HEK293 (cell line): ENCODE measurements around the gene DUS1L.

ENCODE experiments used
- CTCF ChIA-PET: fragments of 350-600 bp; formaldehyde crosslinking; extraction: SDS; loops from one replicate; lab custom pipeline; 2021; ENCODE audit warnings: antibody characterized with exemption; lab: Yijun Ruan, JAX
- POLR2A ChIA-PET: fragments of 300-600 bp; formaldehyde crosslinking; extraction: SDS; loops from one replicate; lab custom pipeline; 2020; ENCODE audit warnings: antibody characterized with exemption, inconsistent platforms; lab: Yijun Ruan, JAX
- H3K27ac ChIP-seq: fragments of 200-500 bp; sonication (Bioruptor generic); 2 replicates; pipeline ENCODE4 v1.5.1; 2014; ENCODE audit warnings: low read depth, low read length, control low read depth, inconsistent platforms; ENCODE audit errors: extremely low read depth
- H3K36me3 ChIP-seq, 2 experiments: fragments of 200-500 bp in 1 of 2; sonication (Bioruptor generic) in 1 of 2; 1 replicate in 1 of 2; 2 replicates in 1 of 2; pipeline ENCODE4 v1.5.1; 2014 to 2017; ENCODE audit warnings: inconsistent platforms in 2 of 2, low read length in 2 of 2; ENCODE audit not compliant: control insufficient read depth in 2 of 2, insufficient read depth in 1 of 2
- H3K4me1 ChIP-seq: fragments of 200-500 bp; sonication (Bioruptor generic); 2 replicates; pipeline ENCODE4 v1.5.1; 2014; ENCODE audit warnings: mild to moderate bottlenecking, low read length, inconsistent platforms; ENCODE audit not compliant: control insufficient read depth, insufficient read depth
- H3K4me3 ChIP-seq: 2 replicates; pipeline ENCODE4 v1.5.1; 2011; ENCODE audit warnings: low read depth, mild to moderate bottlenecking, control low read depth, low read length, moderate library complexity
- H3K9me3 ChIP-seq: fragments of 200-500 bp; sonication (Bioruptor generic); 2 replicates; pipeline ENCODE4 v1.5.1; 2014; ENCODE audit warnings: low read depth, low read length, inconsistent platforms; ENCODE audit not compliant: control insufficient read depth, insufficient read depth
- GFI1B ChIP-seq: fragments of 450-650 bp; formaldehyde crosslinking; IDR thresholded peaks from 2 replicates; pipeline ENCODE4 v1.5.1; 2016; ENCODE audit warnings: missing biosample characterization, missing genetic modification characterization
- GLIS1 ChIP-seq: fragments of 450-650 bp; formaldehyde crosslinking; IDR thresholded peaks from 2 replicates; pipeline ENCODE4 v1.5.1; 2016; ENCODE audit warnings: missing biosample characterization, missing genetic modification characterization
- INSM2 ChIP-seq: fragments of 450-650 bp; formaldehyde crosslinking; IDR thresholded peaks from 2 replicates; pipeline ENCODE4 v1.5.1; 2016; ENCODE audit warnings: missing biosample characterization, missing genetic modification characterization
- KLF1 ChIP-seq: fragments of 450-650 bp; formaldehyde crosslinking; IDR thresholded peaks from 2 replicates; pipeline ENCODE4 v1.5.1; 2016; ENCODE audit warnings: missing biosample characterization, missing genetic modification characterization
- KLF16 ChIP-seq: fragments of 450-650 bp; formaldehyde crosslinking; IDR thresholded peaks from 2 replicates; pipeline ENCODE4 v1.5.1; 2017; ENCODE audit warnings: missing biosample characterization, missing genetic modification characterization
- KLF7 ChIP-seq: fragments of 450-650 bp; formaldehyde crosslinking; IDR thresholded peaks from 2 replicates; pipeline ENCODE4 v1.5.1; 2016; ENCODE audit warnings: missing biosample characterization, missing genetic modification characterization, borderline replicate concordance
- MEIS1 ChIP-seq: sonication (generic); formaldehyde crosslinking; IDR thresholded peaks from 2 replicates; pipeline ENCODE4 v1.8.1; 2022; ENCODE audit warnings: missing genetic modification reagents, mild to moderate bottlenecking, borderline replicate concordance
- SP2 ChIP-seq: fragments of 450-650 bp; formaldehyde crosslinking; IDR thresholded peaks from 2 replicates; pipeline ENCODE4 v1.5.1; 2016; ENCODE audit warnings: missing biosample characterization, missing genetic modification characterization
- ZBTB21 ChIP-seq: fragments of 450-650 bp; formaldehyde crosslinking; IDR thresholded peaks from 2 replicates; pipeline ENCODE4 v1.5.1; 2017; ENCODE audit warnings: missing biosample characterization, missing genetic modification characterization
- ZBTB6 ChIP-seq: fragments of 450-650 bp; formaldehyde crosslinking; IDR thresholded peaks from 2 replicates; pipeline ENCODE4 v1.5.1; 2017; ENCODE audit warnings: missing biosample characterization, missing genetic modification characterization
- ZFP3 ChIP-seq: fragments of 450-650 bp; formaldehyde crosslinking; IDR thresholded peaks from 2 replicates; pipeline ENCODE4 v1.5.1; 2016; ENCODE audit warnings: low read depth, missing biosample characterization, missing genetic modification characterization
- ZNF138 ChIP-seq: fragments of 450-650 bp; formaldehyde crosslinking; IDR thresholded peaks from 2 replicates; pipeline ENCODE4 v1.5.1; 2016; ENCODE audit warnings: missing biosample characterization, missing genetic modification characterization, borderline replicate concordance
- ZNF211 ChIP-seq: fragments of 450-650 bp; formaldehyde crosslinking; IDR thresholded peaks from 2 replicates; pipeline ENCODE4 v1.5.1; 2016; ENCODE audit warnings: low read depth, missing biosample characterization, missing genetic modification characterization
- ZNF221 ChIP-seq: fragments of 450-650 bp; formaldehyde crosslinking; IDR thresholded peaks from 2 replicates; pipeline ENCODE4 v1.5.1; 2017; ENCODE audit warnings: missing biosample characterization, missing genetic modification characterization, borderline replicate concordance
- ZNF335 ChIP-seq: fragments of 450-650 bp; formaldehyde crosslinking; conservative IDR thresholded peaks from 2 replicates; pipeline ENCODE4 v1.5.1; 2016; ENCODE audit warnings: missing biosample characterization, missing genetic modification characterization
- ZNF341 ChIP-seq: fragments of 450-650 bp; formaldehyde crosslinking; IDR thresholded peaks from 2 replicates; pipeline ENCODE4; 2016; ENCODE audit warnings: low read depth, missing biosample characterization, missing genetic modification characterization
- ZNF350 ChIP-seq: fragments of 450-650 bp; formaldehyde crosslinking; IDR thresholded peaks from 2 replicates; pipeline ENCODE4 v1.5.0; 2017; ENCODE audit warnings: missing biosample characterization, mild to moderate bottlenecking, missing genetic modification characterization
- ZNF391 ChIP-seq: fragments of 450-650 bp; formaldehyde crosslinking; IDR thresholded peaks from 2 replicates; pipeline ENCODE4 v1.5.1; 2016; ENCODE audit warnings: low read depth, missing biosample characterization, missing genetic modification characterization, borderline replicate concordance
- ZNF394 ChIP-seq: fragments of 450-650 bp; formaldehyde crosslinking; IDR thresholded peaks from 2 replicates; pipeline ENCODE4 v1.5.1; 2016; ENCODE audit warnings: missing biosample characterization, missing genetic modification characterization, mild to moderate bottlenecking, moderate library complexity, borderline replicate concordance
- ZNF416 ChIP-seq: fragments of 450-650 bp; formaldehyde crosslinking; IDR thresholded peaks from 2 replicates; pipeline ENCODE4 v1.5.1; 2016; ENCODE audit warnings: missing biosample characterization, missing genetic modification characterization
- ZNF518A ChIP-seq: fragments of 450-650 bp; formaldehyde crosslinking; conservative IDR thresholded peaks from 2 replicates; pipeline ENCODE4 v1.5.1; 2016; ENCODE audit warnings: low read depth, missing biosample characterization, missing genetic modification characterization
- ZNF521 ChIP-seq: fragments of 450-650 bp; formaldehyde crosslinking; IDR thresholded peaks from 2 replicates; pipeline ENCODE4 v1.5.1; 2017; ENCODE audit warnings: missing biosample characterization, mild to moderate bottlenecking, missing genetic modification characterization
- ZNF626 ChIP-seq: fragments of 450-650 bp; sonication (Bioruptor Pico); formaldehyde crosslinking; IDR thresholded peaks from 2 replicates; pipeline ENCODE4 v1.5.1; 2018; ENCODE audit warnings: missing biosample characterization, missing genetic modification characterization, inconsistent platforms
- ZNF785 ChIP-seq: fragments of 450-650 bp; formaldehyde crosslinking; IDR thresholded peaks from 2 replicates; pipeline ENCODE4 v1.5.1; 2016; ENCODE audit warnings: missing biosample characterization, missing genetic modification characterization
- ZNF792 ChIP-seq: fragments of 450-650 bp; formaldehyde crosslinking; IDR thresholded peaks from 2 replicates; pipeline ENCODE4 v1.5.1; 2016; ENCODE audit warnings: missing biosample characterization, missing genetic modification characterization

The DUS1L gene

GRCh38 chr17:82021900-82022309 lies 43.7 kb downstream of the DUS1L start:
- peaks cover 11% of the 10 kb centered on the region for H3K4me1 ChIP-seq
- ChIA-PET POLR2A (interaction anchor here (1.0 to 5.1 kb wide), 11 partner anchors 9 to 158 kb away, joined by 3 to 61 read pairs (median 6); partner anchors contain the start of genes DCXR, FASN and RAC3), CTCF (interaction anchor here (0.6 to 7.6 kb wide), 18 partner anchors 9 to 270 kb away, joined by 3 to 105 read pairs (median 4); partner anchors contain the start of genes DCXR, NOTUM and RAC3)
- H3K9me3 ChIP-seq = no peaks in the 10 kb centered on the region
- H3K4me3 ChIP-seq = peak overlapping the region; percentile 95
- no peak for TF ChIP-seq ZFP3 (tag by site-specific recombination)
- TF ChIP-seq KLF1 (tag by site-specific recombination) = peak; percentile 65
- no peak for TF ChIP-seq GFI1B (tag by site-specific recombination)
- TF ChIP-seq ZNF785 (tag by site-specific recombination) = no peak
- TF ChIP-seq INSM2 (tag by site-specific recombination) = 0 out of 2 replicates have a peak, but pooled peaks have one; percentile 4
- TF ChIP-seq ZNF391 = no peak
- no peak for TF ChIP-seq ZBTB6 (tag by site-specific recombination)
- TF ChIP-seq ZNF211 = no peak
- no peak for TF ChIP-seq ZNF221 (tag by site-specific recombination)
- TF ChIP-seq GLIS1 (tag by site-specific recombination) = peak; percentile 31; the same call in 1 of the 2 replicates
- TF ChIP-seq ZNF394 (tag by site-specific recombination) = no peak
- 0 out of 2 replicates have a peak, but pooled peaks have one; percentile 22 for TF ChIP-seq KLF7 (tag by site-specific recombination)
- no peak for TF ChIP-seq ZNF138 (tag by site-specific recombination)
- TF ChIP-seq SP2 (tag by site-specific recombination) = peak; percentile 50
- peaks cover 0 to 42% of the 10 kb centered on the region in 2 experiments; a peak in 2 of 3 replicates for H3K36me3 ChIP-seq
- H3K27ac ChIP-seq = peak overlapping the region; percentile 88

GRCh38 chr17:82021107-82021899 lies 44.3 kb downstream of the DUS1L start:
- Histone ChIP-seq H3K36me3 (peaks cover 0 to 37% of the 10 kb centered on the region in 2 experiments; a peak in 2 of 3 replicates), H3K4me1 (peaks cover 11% of the 10 kb centered on the region), H3K4me3 (peak overlapping the region; percentile 95), H3K27ac (peak overlapping the region; percentile 38), H3K9me3 (no peaks in the 10 kb centered on the region)
- ChIA-PET CTCF (interaction anchor here (0.6 to 7.6 kb wide), 28 partner anchors 8 to 270 kb away, joined by 3 to 105 read pairs (median 4); partner anchors contain the start of genes DCXR, NOTUM and RAC3), POLR2A (interaction anchor here (1.0 to 5.1 kb wide), 11 partner anchors 9 to 149 kb away, joined by 3 to 61 read pairs (median 8); partner anchors contain the start of genes DCXR, FASN, NOTUM and RAC3)
- no peak for TF ChIP-seq ZNF626 (tag by site-specific recombination)
- no peak for TF ChIP-seq ZNF416 (tag by site-specific recombination)
- TF ChIP-seq KLF16 (tag by site-specific recombination) = no peak
- TF ChIP-seq ZNF350 = no peak
- TF ChIP-seq ZNF335 (tag by site-specific recombination) = peak; percentile 55
- TF ChIP-seq ZNF518A (tag by site-specific recombination) = no peak
- no peak for TF ChIP-seq ZNF521
- TF ChIP-seq ZNF792 (tag by site-specific recombination) = no peak
- no peak for TF ChIP-seq MEIS1
- TF ChIP-seq ZBTB21 (tag by site-specific recombination) = no peak
- TF ChIP-seq ZNF341 (tag by site-specific recombination) = peak; percentile 42; the same call in 1 of the 2 replicates
- no peak for TF ChIP-seq ZNF394 (tag by site-specific recombination)
